Measurements from ENCODE around the gene STC2.

Gene STC2

GRCh38 chr5:173311818-173312585, 16.2 kb downstream of the STC2 start:
- no peak for DNase-seq

- DNase-seq = no peak
These were observed 17.1 kb downstream of the STC2 start for GRCh38 chr5:173310861-173311785.

- DNase-seq = no peak
These were observed 17.9 kb downstream of the STC2 start for GRCh38 chr5:173310218-173310769.

- no peak for DNase-seq
These were observed 18.5 kb downstream of the STC2 start for GRCh38 chr5:173309731-173310130.

GRCh38 chr5:173308226-173308625, 20.0 kb downstream of the STC2 start:
- DNase-seq = no peak

- DNase-seq = no peak
These were observed 20.5 kb downstream of the STC2 start for GRCh38 chr5:173307695-173308094.

- DNase-seq = no peak
These were observed 21.5 kb downstream of the STC2 start for GRCh38 chr5:173306695-173307094.

GRCh38 chr5:173304591-173304988, 23.6 kb downstream of the STC2 start:
- no peak for DNase-seq

GRCh38 chr5:173303878-173304590, 24.2 kb downstream of the STC2 start:
- no peak for DNase-seq

- DNase-seq = no peak
These were observed 25.6 kb downstream of the STC2 start for GRCh38 chr5:173302546-173303155.

GRCh38 chr5:173301695-173302545, 26.3 kb downstream of the STC2 start:
- no peak for DNase-seq

- no peak for DNase-seq
These were observed 27.7 kb downstream of the STC2 start for GRCh38 chr5:173300389-173301047.

GRCh38 chr5:173299820-173300219, 28.4 kb downstream of the STC2 start:
- DNase-seq = no peak

GRCh38 chr5:173298213-173298926, 29.8 kb downstream of the STC2 start:
- no peak for DNase-seq

- DNase-seq = no peak
These were observed 30.4 kb downstream of the STC2 start for GRCh38 chr5:173297813-173298212.

GRCh38 chr5:173296737-173297676, 31.2 kb downstream of the STC2 start:
- DNase-seq = no peak

- no peak for DNase-seq
These were observed 32.4 kb downstream of the STC2 start for GRCh38 chr5:173295796-173296195.

- no peak for DNase-seq
These were observed 33.4 kb downstream of the STC2 start for GRCh38 chr5:173294673-173295320.
